ENCODE data around the gene PSMB7. TPM values are rescaled to one million over a fixed set of nuclear protein-coding genes. Genes with fewer than 3 reads are reported as not detected.

Gene PSMB7
- total and polyA plus RNA-seq, 2 of the 4 experiments (the other 2 are of a cell fraction): 340 to 430 TPM

DNA sequence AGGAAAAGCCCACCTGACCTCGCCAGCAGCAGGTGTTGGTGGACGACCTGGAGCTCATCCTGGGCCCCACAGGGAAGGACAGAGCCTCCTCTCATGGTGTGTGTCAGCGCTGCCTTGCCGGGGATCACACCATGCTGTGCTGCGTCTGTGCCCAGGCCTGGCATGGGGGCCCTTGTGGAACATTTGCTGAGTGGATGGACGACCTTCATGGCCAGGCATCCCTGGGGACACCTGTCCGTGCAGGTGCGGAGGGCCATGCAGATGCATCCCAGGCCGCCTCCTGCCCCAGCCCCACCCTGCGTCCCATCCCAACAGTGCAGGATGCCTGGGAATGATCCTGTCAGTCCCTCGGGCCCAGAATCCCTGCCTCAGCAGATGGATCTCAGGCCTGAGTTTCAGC is 83.7 kb downstream of the PSMB7 start:
- ChIA-PET CTCF (no interaction called here), POLR2A (ENCODE audit: unreplicated experiment) (no interaction called here)
- H3K4me3 ChIP-seq (ENCODE audit: insufficient read depth, low read depth, low read length): no peak overlapping the region
- peaks cover 3% of the 10 kb centered on the region; the same call in 1 of the 2 replicates for H3K9me1 ChIP-seq (ENCODE audit: insufficient read depth, low read length)
- 98% methylated on average over 7 of the region's 11 CpGs; no CpG with 5 or more reads in 1 of the 2 experiments for WGBS, 2 experiments (ENCODE audit: extremely low coverage in 2 of 2, insufficient read length in 1 of 2)
- no peak overlapping the region for H4K8ac ChIP-seq (ENCODE audit: low read depth in 2 of 2, low read length in 2 of 2)
- in situ Hi-C loops (cut with MboI; ENCODE audit: low sequenced_read_pairs): no loop called here
- no peak for DNase-seq
- H3K4me2 ChIP-seq (ENCODE audit: low read depth, low read length): no peak overlapping the region
- BruUV-seq (replicated peaks): no TSS peak
- no peak overlapping the region for H3K14ac ChIP-seq (replicated peaks; ENCODE audit: low read depth, low read length)
- H4K20me1 ChIP-seq (ENCODE audit: insufficient read depth, low read length): peaks cover 4% of the 10 kb centered on the region; the same call in 1 of the 2 replicates
- no peak overlapping the region for H2BK15ac ChIP-seq (ENCODE audit: low read depth, low read length)
- no peak overlapping the region for H4K5ac ChIP-seq (ENCODE audit: low read depth, low read length)
- H2AK5ac ChIP-seq (ENCODE audit: low read depth, low read length): no peak overlapping the region
- no peak overlapping the region for H3K23ac ChIP-seq (ENCODE audit: low read depth, low read length)
- no peaks in the 10 kb centered on the region for H3K27me3 ChIP-seq (ENCODE audit: control insufficient read depth, insufficient read depth, low read length)
- H4K91ac ChIP-seq (ENCODE audit: insufficient read depth, low read depth, low read length): no peak overlapping the region
- H3K9me3 ChIP-seq (ENCODE audit: control insufficient read depth, insufficient read depth, low read length): no peaks in the 10 kb centered on the region
- H3K79me1 ChIP-seq (ENCODE audit: low read depth in 1 of 2, low read length in 2 of 2): peaks cover 9 to 57% of the 10 kb centered on the region in 2 experiments
- no peak for ATAC-seq (ENCODE audit: low read depth)
- no peak overlapping the region for H2AK9ac ChIP-seq (replicated peaks; ENCODE audit: low read depth, low read length, poor library complexity)
- no peaks in the 10 kb centered on the region for H3K4me1 ChIP-seq (ENCODE audit: control insufficient read depth, insufficient read depth, low read length)
- no peak overlapping the region for H3K4ac ChIP-seq (ENCODE audit: low read depth, low read length)
- H3K18ac ChIP-seq (ENCODE audit: low read depth, low read length): no peak overlapping the region
- no peak overlapping the region for H2AFZ ChIP-seq (replicated peaks; ENCODE audit: low read length, poor library complexity)
- H2BK20ac ChIP-seq (ENCODE audit: low read depth, low read length): no peak overlapping the region
- peaks cover 87% of the 10 kb centered on the region for H3K36me3 ChIP-seq (ENCODE audit: control insufficient read depth, insufficient read depth, low read length)
- H3K56ac ChIP-seq (ENCODE audit: extremely low read depth, insufficient read depth, low read length): no peak overlapping the region
- no peak overlapping the region for H3K27ac ChIP-seq (ENCODE audit: insufficient read depth, low read length)
- H2BK5ac ChIP-seq (ENCODE audit: low read depth, low read length, poor library complexity, severe bottlenecking): no peak overlapping the region
- no peak for TF ChIP-seq SMC3 (IDR thresholded peaks at IDR 0.05; ENCODE audit: low read depth, low read length)
- TF ChIP-seq MAFK (IDR thresholded peaks at IDR 0.05; ENCODE audit: low read depth, low read length): no peak
- no peak for TF ChIP-seq RFX5 (IDR thresholded peaks at IDR 0.05; ENCODE audit: low read depth, low read length)
- TF ChIP-seq POLR2A (IDR thresholded peaks at IDR 0.05; ENCODE audit: low read depth, low read length): no peak
- TF ChIP-seq MXI1 (IDR thresholded peaks at IDR 0.05; ENCODE audit: borderline replicate concordance, low read depth, low read length): no peak
- no peak for TF ChIP-seq MAZ (IDR thresholded peaks at IDR 0.05; ENCODE audit: borderline replicate concordance, low read depth, low read length)
- TF ChIP-seq CTCF (conservative IDR thresholded peaks at IDR 0.05; ENCODE audit: low read depth, low read length): no peak
- TF ChIP-seq BHLHE40 (IDR thresholded peaks at IDR 0.05; ENCODE audit: low read depth, low read length): no peak
- no peak for TF ChIP-seq CEBPB (IDR thresholded peaks at IDR 0.05; ENCODE audit: low read depth, low read length)
- TF ChIP-seq, protein P1, sequence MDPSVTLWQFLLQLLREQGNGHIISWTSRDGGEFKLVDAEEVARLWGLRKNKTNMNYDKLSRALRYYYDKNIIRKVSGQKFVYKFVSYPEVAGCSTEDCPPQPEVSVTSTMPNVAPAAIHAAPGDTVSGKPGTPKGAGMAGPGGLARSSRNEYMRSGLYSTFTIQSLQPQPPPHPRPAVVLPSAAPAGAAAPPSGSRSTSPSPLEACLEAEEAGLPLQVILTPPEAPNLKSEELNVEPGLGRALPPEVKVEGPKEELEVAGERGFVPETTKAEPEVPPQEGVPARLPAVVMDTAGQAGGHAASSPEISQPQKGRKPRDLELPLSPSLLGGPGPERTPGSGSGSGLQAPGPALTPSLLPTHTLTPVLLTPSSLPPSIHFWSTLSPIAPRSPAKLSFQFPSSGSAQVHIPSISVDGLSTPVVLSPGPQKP (IDR thresholded peaks at IDR 0.05; ENCODE audit: borderline replicate concordance, low read depth, low read length): no peak
- TF ChIP-seq FOS (IDR thresholded peaks at IDR 0.05; ENCODE audit: low read depth, low read length): no peak
- no peak for TF ChIP-seq CHD1 (IDR thresholded peaks at IDR 0.05; ENCODE audit: low read depth, low read length)
- TF ChIP-seq RAD21 (IDR thresholded peaks at IDR 0.05; ENCODE audit: low read length): no peak
- TF ChIP-seq NFE2L2 (IDR thresholded peaks at IDR 0.05; ENCODE audit: low read depth, low read length): no peak
- TF ChIP-seq, protein P2, sequence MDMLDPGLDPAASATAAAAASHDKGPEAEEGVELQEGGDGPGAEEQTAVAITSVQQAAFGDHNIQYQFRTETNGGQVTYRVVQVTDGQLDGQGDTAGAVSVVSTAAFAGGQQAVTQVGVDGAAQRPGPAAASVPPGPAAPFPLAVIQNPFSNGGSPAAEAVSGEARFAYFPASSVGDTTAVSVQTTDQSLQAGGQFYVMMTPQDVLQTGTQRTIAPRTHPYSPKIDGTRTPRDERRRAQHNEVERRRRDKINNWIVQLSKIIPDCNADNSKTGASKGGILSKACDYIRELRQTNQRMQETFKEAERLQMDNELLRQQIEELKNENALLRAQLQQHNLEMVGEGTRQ (IDR thresholded peaks at IDR 0.05; ENCODE audit: low read depth, low read length): no peak
- no peak for TF ChIP-seq RCOR1 (IDR thresholded peaks at IDR 0.05; ENCODE audit: insufficient replicate concordance, low read length)
- no peak overlapping the region for H2BK120ac ChIP-seq (ENCODE audit: low read depth, low read length)
- H3K9ac ChIP-seq (ENCODE audit: low read depth, low read length): no peak overlapping the region
- intact Hi-C loops (cut with micrococcal nuclease): no loop called here
- dilution Hi-C loops (cut with HindIII; ENCODE audit: low sequenced_read_pairs, unreplicated experiment): no loop called here
